ENCODE measurements around the gene GPHA2.

DNA sequence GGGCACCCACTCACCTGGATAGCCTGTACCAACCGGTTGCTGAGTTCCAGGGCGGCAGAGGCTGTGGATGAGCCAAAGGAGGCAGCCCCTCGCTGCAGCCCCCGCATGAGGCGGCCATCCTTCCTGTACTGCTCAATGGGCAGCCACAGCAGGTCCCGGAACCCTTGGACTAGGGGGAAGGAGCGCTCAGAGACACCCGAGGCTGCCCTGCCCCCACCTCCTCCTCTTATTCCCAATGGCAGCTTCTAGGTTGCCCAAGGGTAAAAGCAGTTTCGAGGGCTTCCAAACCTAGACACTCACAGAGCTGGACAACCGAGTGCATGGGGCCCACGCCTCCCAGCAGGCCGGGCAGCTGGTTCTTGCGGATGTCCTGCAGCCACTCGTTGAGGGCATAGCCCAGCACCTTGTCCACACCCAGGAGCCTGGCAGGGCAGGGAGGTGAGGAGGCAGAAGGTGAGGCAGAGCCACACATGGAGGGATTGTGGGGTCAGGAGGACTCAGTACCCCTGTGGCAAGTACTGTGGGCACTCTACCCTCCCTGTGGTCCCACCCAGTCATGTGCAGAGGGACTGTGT, 39.2 kb downstream of the GPHA2 start:
- TF ChIP-seq EZH2 (IDR thresholded peaks at IDR 0.05) (no peak), POLR2AphosphoS5 (IDR thresholded peaks at IDR 0.05; ENCODE audit: borderline replicate concordance, low read depth, low read length) (no peak)
